ENCODE measurements around the gene NUS1. TPM values are rescaled to one million over a fixed set of nuclear protein-coding genes. Genes with fewer than 3 reads are reported as not detected.
"Not testable (repeated sequence)": the region's sequence is repeated elsewhere in the genome, so short reads cannot be mapped to it uniquely, and the experiment has no call there.

NUS1 gene
- total RNA-seq, 2 experiments from 2014 or later, result 20.5 to 32.9 TPM

DNA sequence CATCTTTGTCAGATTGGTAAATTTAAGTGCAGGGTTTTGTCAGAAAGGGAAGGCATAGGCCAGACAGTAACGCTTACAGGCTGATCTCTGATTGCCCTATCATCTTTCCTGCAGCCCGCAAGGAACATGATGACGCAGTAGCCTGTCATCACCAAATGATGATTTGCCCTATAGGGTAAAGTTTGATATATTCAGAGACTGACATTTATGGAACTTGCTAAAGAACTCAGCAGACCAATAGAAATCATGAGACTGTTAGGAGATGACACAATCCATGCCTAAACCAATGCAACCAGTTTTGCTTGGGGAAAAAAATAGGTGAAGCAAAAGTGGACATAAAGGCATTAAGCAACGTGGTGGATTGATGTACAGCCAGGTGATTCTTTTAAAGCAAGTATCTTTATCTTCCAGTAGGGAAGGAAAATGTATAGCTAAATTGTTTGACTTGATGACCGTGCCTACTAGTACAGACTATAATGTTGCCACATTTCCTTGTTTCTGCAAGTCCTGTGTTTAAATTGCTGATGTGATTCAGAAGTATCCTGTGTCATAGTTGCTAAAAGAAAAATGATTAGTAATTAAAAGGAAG is 2.4 kb downstream of the NUS1 start:
- Mint-ChIP-seq H3K27ac (peak overlapping the region; percentile 29), H3K4me1 (peaks cover 53% of the 10 kb centered on the region), H3K27me3 (no peaks in the 10 kb centered on the region), H3K4me3 (peak overlapping the region; percentile 86), H3K36me3 (peaks cover 35% of the 10 kb centered on the region), H3K9me3 (ENCODE audit: low read depth) (no peaks in the 10 kb centered on the region)
- ATAC-seq (no peak), DNase-seq (no peak)
- CTCF ChIA-PET, result no interaction called here

DNA sequence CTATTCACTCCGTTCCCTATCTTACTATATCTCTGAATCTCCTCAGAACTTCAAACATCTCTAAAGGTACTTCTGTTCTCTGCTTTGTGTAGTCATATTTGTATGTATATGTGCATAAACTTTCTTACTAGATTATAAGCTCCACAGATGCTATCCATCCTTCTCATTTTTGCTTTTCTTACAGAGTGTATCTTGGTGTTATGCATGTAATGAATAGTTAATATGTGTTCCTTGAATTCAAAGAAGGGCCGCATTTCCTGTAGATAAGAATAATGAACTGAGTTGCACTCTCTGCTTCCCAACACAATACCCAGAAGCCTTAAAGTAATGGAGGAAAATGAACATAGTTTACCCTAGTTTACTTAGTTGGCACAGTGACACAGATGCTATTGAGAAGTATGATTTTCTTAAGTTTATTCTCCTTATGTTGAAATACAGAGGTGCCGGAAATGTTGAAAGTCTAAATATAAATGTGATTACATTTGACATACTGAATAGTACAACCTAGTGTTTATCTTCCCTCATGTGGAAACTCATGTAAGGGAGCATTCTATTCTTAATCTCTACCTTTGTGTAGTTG is 6.0 kb downstream of the NUS1 start:
- H3K4me3 Mint-ChIP-seq, result no peak overlapping the region
- no peaks in the 10 kb centered on the region for H3K27me3 Mint-ChIP-seq
- ATAC-seq, result no peak
- no peak for DNase-seq
- CTCF ChIA-PET, result no interaction called here
- H3K9me3 Mint-ChIP-seq (ENCODE audit: low read depth), result no peaks in the 10 kb centered on the region
- no peak overlapping the region for H3K27ac Mint-ChIP-seq
- peaks cover 45% of the 10 kb centered on the region for H3K36me3 Mint-ChIP-seq
- H3K4me1 Mint-ChIP-seq, result peaks cover 41% of the 10 kb centered on the region

DNA sequence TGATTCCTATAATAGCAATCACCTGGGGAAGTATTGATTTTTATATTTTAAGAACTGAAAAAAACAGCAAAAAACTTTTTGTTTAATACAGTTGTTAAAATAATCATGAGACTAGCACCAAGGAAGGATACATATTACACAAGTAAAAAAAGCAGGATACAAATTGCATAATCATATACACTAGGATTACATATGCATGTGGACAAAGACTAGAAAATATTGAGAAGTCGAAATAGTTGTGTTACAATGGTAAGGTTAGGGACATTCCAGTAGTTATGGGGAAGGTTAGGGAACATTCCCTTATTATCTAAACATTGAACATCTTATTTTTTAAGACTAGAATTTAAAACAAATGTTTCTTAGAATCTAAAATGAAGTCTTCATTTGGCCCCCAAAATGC is 9.5 kb downstream of the NUS1 start:
- no peak overlapping the region for H3K27ac Mint-ChIP-seq
- no peaks in the 10 kb centered on the region for H3K27me3 Mint-ChIP-seq
- no peak for ATAC-seq

DNA sequence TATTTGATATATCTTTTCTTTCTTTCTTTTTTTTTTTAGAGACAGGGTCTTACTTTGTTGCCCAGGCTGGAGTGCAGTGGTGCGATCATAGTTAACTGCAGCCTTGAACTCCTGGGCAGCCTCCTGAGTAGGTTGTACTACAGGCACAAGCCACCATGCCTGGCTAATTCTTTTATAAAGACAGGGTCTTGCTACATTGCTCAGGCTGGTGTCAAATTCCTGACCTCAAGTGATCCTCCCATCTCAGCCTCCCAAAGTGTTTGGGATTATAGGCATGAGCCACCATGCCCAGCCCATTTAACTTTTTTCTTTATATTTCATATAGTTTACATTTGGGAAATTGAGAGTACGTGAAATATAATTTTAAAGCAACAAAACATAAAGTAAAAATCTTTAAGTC is 10.1 kb downstream of the NUS1 start:
- no peak overlapping the region for H3K27ac Mint-ChIP-seq
- H3K4me1 Mint-ChIP-seq, result peaks cover 12% of the 10 kb centered on the region
- no peak for ATAC-seq
- H3K9me3 Mint-ChIP-seq (ENCODE audit: low read depth), result no peaks in the 10 kb centered on the region
- no peak for DNase-seq
- CTCF ChIA-PET, result no interaction called here
- peaks cover 33% of the 10 kb centered on the region for H3K36me3 Mint-ChIP-seq
- no peaks in the 10 kb centered on the region for H3K27me3 Mint-ChIP-seq
- no peak overlapping the region for H3K4me3 Mint-ChIP-seq

More for the DNA sequence above, 9.5 kb downstream of the NUS1 start:
- DNase-seq, result no peak
- Mint-ChIP-seq H3K4me1 (peaks cover 18% of the 10 kb centered on the region), H3K9me3 (ENCODE audit: low read depth) (no peaks in the 10 kb centered on the region), H3K36me3 (peaks cover 38% of the 10 kb centered on the region), H3K4me3 (no peak overlapping the region)
- CTCF ChIA-PET, result no interaction called here

DNA sequence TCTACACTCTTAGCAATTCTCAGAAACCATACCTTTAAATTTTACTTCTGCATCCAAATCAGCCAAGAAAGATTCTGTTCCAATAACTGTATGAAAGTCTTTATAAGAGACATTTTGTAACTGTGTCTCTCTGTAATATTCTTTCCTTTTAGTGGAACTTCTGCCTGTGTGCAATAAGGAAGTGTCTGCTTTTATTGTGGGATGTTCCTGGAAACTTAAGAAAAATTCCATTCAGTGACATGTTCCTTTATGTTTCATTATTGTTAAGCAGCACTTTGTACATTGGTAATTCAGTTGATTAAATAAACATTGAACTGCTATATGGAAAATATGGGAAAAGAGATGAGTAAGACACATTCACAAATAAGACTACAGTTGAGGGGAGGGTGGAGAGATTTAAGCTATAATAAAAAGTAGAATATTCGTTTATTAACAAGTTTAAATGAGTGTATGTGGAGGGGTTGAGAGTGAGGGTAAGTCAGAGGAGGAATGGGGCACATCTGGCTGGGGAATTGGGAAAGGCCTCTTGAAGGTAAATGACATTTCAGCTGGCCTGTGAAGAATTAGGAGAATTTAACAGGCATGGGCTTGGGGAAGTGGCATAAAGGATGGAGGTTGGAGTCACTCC is 11.9 kb downstream of the NUS1 start:
- Mint-ChIP-seq H3K36me3 (peaks cover 31% of the 10 kb centered on the region), H3K27me3 (no peaks in the 10 kb centered on the region), H3K9me3 (ENCODE audit: low read depth) (no peaks in the 10 kb centered on the region), H3K4me1 (peaks cover 7% of the 10 kb centered on the region), H3K27ac (no peak overlapping the region), H3K4me3 (no peak overlapping the region)
- DNase-seq (no peak), ATAC-seq (no peak)
- CTCF ChIA-PET, result interaction anchor here (1.1 to 1.2 kb wide), 2 partner anchors 8 to 237 kb away, joined by 3 read pairs; no protein-coding TSS in a partner anchor

DNA sequence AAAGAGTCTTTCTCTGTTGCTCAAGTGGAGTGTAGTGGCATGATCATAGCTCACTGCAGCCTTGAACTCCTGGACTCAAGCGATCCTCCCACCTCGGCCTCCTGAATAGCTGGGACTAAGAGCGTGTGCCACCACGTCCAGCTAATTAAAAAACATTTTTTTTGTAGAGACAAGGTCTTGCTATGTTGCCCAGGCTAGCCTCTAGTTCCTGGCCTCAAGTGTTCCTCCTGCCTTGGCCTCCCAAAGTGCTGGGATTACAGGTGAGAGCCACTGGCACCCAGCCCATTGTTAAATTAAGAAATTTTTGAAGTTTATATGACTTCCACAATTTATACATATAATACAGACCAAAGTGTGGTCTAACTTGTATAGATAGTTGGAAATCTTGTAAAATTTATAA is 14.3 kb downstream of the NUS1 start:
- ATAC-seq; H3K4me3 Mint-ChIP-seq; H3K27ac Mint-ChIP-seq; DNase-seq; H3K4me1 Mint-ChIP-seq; H3K9me3 Mint-ChIP-seq (ENCODE audit: low read depth); H3K27me3 Mint-ChIP-seq; CTCF ChIA-PET: not testable (repeated sequence)
- peaks cover 34% of the 10 kb centered on the region for H3K36me3 Mint-ChIP-seq

DNA sequence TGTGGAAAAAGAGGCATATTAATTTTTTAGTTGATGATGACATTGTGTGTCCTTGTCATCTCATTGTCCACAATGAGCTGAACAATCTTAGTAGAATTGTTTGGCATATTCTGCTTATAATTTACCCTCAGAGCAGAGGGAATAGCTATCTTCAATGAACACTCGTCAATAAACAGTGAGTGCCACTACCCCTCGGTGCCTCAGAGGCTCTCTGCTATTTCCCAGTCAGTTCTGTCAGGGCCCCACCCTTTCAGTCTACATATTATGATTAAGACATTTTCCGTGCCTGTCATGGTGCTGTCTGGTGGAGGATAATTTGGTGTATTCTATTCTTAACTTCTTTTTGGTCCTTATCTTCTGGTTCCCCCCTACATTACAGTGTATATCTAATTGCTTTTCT is 31.2 kb downstream of the NUS1 start:
- no peak overlapping the region for H3K4me3 Mint-ChIP-seq
- no peak for ATAC-seq
- DNase-seq, result no peak
- no peaks in the 10 kb centered on the region for H3K9me3 Mint-ChIP-seq (ENCODE audit: low read depth)
- no peak overlapping the region for H3K27ac Mint-ChIP-seq
- H3K36me3 Mint-ChIP-seq, result peaks cover 18% of the 10 kb centered on the region
- CTCF ChIA-PET, result no interaction called here
- no peaks in the 10 kb centered on the region for H3K4me1 Mint-ChIP-seq
- no peaks in the 10 kb centered on the region for H3K27me3 Mint-ChIP-seq

DNA sequence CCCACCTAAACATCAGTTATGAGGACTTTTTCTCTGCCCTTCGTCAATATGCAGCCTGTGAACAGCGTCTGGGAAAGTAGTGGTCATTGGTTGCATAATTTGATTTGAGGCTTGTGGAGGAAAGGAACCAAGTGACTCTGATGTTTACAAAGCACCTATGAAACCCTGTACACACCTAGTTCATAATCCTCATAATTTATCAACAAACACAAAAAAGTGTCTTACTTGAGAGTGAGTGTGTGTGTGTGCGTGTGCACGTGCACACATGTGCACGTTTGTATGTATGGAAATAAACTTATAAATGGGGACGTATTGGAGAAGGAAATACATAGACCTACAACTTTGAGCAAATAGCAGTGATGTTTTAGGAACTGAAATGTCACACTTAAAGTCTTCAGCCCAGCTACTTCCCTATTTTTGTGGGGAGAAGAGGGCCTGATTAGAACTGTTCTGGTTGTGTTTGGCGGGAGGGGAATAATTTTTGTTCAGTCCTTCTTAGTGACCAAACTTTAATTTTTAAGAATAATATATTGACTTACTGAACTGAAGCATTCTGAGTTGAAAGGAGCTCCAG is 31.8 kb downstream of the NUS1 start:
- CTCF ChIA-PET; H3K27me3 Mint-ChIP-seq; H3K27ac Mint-ChIP-seq; H3K4me1 Mint-ChIP-seq; H3K9me3 Mint-ChIP-seq (ENCODE audit: low read depth); ATAC-seq; H3K4me3 Mint-ChIP-seq; DNase-seq: not testable (repeated sequence)
- peaks cover 16% of the 10 kb centered on the region for H3K36me3 Mint-ChIP-seq

DNA sequence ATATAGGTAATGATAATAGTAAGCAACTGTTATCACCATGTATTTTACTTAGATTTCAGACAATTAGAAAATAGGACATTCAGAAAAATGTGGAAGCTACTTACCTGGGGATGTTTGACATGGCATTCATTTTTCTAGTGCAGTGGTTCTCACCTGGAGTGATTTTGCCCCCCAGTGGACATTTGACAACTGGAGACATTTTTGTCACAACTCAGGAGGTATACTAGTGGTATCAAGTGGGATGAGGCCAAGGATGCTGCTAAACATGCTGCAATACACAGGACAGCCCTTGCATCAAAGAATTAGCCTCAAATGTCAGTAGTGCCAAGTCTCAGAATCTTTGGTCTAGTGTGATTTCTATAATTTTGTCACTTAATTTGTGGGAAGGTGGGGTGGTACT is 36.1 kb downstream of the NUS1 start:
- H3K27ac Mint-ChIP-seq, result no peak overlapping the region
- CTCF ChIA-PET, result no interaction called here
- DNase-seq, result no peak
- H3K27me3 Mint-ChIP-seq, result no peaks in the 10 kb centered on the region
- no peak overlapping the region for H3K4me3 Mint-ChIP-seq
- ATAC-seq, result no peak
- peaks cover 7% of the 10 kb centered on the region for H3K36me3 Mint-ChIP-seq
- H3K4me1 Mint-ChIP-seq, result no peaks in the 10 kb centered on the region
- H3K9me3 Mint-ChIP-seq (ENCODE audit: low read depth), result no peaks in the 10 kb centered on the region

DNA sequence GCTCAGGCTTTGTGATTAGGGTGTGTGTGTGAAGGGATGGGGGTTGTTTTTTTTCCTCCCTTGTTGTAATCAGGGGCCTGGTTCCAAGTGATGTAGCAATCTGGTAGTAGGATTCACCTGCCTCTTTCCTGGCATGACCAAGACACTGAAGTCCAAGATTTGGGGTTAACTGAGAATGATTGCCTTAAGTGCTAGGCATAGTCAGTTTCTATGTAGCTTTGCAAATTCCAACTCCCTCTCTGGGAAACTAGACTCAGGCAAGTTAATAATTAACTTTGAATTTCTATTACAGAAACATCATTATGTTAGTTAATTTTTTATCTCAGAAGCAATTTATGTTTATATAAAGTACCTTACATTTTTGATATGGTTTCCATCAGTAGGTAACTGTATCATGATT is 43.6 kb downstream of the NUS1 start:
- ATAC-seq (no peak), DNase-seq (no peak)
- H3K27ac Mint-ChIP-seq, result no peak overlapping the region
- H3K4me1 Mint-ChIP-seq, result no peaks in the 10 kb centered on the region
- no peak overlapping the region for H3K4me3 Mint-ChIP-seq
- peaks cover 7% of the 10 kb centered on the region for H3K9me3 Mint-ChIP-seq (ENCODE audit: low read depth)
- H3K27me3 Mint-ChIP-seq, result no peaks in the 10 kb centered on the region
- CTCF ChIA-PET, result no interaction called here
- peaks cover 3% of the 10 kb centered on the region for H3K36me3 Mint-ChIP-seq

DNA sequence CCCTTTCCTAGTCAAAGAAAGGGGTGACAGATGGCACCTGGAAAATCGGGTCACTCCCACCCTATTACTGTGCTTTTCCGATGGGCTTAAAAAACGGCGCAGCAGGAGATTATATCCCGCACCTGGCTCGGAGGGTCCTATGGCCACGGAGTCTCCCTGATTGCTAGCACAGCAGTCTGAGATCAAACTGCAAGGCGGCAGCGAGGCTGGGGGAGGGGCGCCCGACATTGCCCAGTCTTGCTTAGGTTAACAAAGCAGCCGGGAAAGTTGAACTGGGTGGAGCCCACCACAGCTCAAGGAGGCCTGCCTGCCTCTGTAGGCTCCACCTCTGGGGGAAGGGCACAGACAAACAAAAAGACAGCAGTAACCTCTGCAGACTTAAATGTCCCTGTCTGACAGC is 46.3 kb downstream of the NUS1 start:
- H3K36me3 Mint-ChIP-seq; H3K9me3 Mint-ChIP-seq (ENCODE audit: low read depth); H3K27me3 Mint-ChIP-seq; DNase-seq; H3K4me1 Mint-ChIP-seq; H3K27ac Mint-ChIP-seq; H3K4me3 Mint-ChIP-seq; CTCF ChIA-PET; ATAC-seq: not testable (repeated sequence)

DNA sequence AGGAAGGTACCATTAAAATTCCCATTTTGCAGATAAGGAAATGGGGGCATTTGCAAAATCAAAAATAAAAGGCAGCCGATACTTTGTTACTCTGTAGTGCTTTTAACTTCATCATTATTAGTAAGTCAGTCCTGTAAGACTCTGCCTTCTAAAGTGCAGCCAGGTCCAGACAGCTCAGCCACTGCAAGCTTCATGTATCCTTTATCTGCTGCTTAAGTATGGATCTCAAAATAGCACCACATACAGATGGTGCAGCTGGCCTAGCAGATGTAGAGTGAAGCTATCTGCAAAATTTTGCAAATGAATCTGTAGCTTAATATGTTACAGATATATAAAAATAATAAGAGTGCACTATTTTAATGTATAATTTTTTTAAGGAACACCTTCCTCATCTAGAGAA is 53.4 kb downstream of the NUS1 start:
- no peak for DNase-seq

DNA sequence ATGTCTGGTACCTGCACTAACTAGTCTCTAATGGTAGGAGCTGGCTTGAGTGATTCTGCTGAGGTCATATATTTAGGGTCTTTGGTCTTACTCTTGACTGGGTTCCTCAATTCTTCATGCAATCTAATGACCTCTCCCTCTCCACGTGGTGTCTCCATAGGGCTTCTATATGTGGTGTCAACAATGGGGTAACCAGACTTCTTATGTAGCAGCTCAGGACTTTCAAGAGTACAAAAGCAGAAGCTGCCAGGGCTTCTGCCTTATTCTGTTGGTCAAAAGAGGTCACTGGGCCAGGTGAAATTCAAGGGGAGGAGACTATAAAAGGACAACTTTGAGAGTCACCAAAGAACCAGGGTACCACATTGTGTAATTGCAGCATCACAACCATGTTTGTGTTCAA is 54.3 kb downstream of the NUS1 start:
- CTCF ChIA-PET, result no interaction called here
- H3K9me3 Mint-ChIP-seq (ENCODE audit: low read depth), result no peaks in the 10 kb centered on the region
- H3K4me1 Mint-ChIP-seq, result no peaks in the 10 kb centered on the region
- no peak overlapping the region for H3K4me3 Mint-ChIP-seq
- no peak overlapping the region for H3K27ac Mint-ChIP-seq
- DNase-seq (no peak), ATAC-seq (no peak)
- no peaks in the 10 kb centered on the region for H3K36me3 Mint-ChIP-seq
- peaks cover 4% of the 10 kb centered on the region for H3K27me3 Mint-ChIP-seq

More for the DNA sequence above, 53.4 kb downstream of the NUS1 start:
- Mint-ChIP-seq H3K4me3 (no peak overlapping the region), H3K9me3 (ENCODE audit: low read depth) (no peaks in the 10 kb centered on the region), H3K27ac (no peak overlapping the region), H3K27me3 (peaks cover 4% of the 10 kb centered on the region), H3K4me1 (no peaks in the 10 kb centered on the region), H3K36me3 (no peaks in the 10 kb centered on the region)
- CTCF ChIA-PET, result no interaction called here
- ATAC-seq, result no peak

DNA sequence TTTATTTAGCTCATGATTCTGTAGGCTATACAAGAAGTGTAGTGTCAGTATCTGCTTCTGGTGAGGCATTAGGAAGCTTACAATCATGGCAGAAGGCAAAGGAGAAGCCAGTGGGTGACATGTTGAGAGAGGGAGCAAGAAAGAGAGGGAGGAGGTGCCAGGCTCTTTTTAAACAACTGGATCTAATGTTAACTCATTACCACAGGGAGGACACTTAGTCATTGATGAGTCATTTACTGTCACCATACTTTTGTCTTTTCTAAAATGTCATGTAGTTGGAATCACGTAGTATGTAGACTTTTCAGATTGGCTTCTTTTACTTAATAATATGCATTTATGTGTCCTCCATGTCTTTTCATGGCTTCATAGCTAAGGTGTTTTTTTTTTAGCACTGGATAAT is 58.1 kb downstream of the NUS1 start:
- no peaks in the 10 kb centered on the region for H3K4me1 Mint-ChIP-seq
- ATAC-seq, result no peak
- H3K27me3 Mint-ChIP-seq, result peaks cover 6% of the 10 kb centered on the region
- DNase-seq, result no peak
- peaks cover 5% of the 10 kb centered on the region for H3K9me3 Mint-ChIP-seq (ENCODE audit: low read depth)
- H3K27ac Mint-ChIP-seq, result no peak overlapping the region
- CTCF ChIA-PET, result no interaction called here
- H3K36me3 Mint-ChIP-seq, result no peaks in the 10 kb centered on the region
- H3K4me3 Mint-ChIP-seq, result no peak overlapping the region

Data from activated CD8-positive, alpha-beta memory T cell treated with anti-CD3 and anti-CD28 coated beads, Interleukin-2, amount 10 ng/mL, durations not matched to agents 7 days and 5 days (primary cell).